RWPE2 (cell line): ENCODE data around the gene FRAT2.
"Not testable (repeated sequence)": the region's sequence is repeated elsewhere in the genome, so short reads cannot be mapped to it uniquely, and the experiment has no call there.

Source experiments
- ATAC-seq: fragments of 200-7000 bp; cut with Tn5 transposase; 3 replicates; pipeline ENCODE4 v1.9.1; 2021; ENCODE audit warnings: low read depth
- DNase-seq: peaks from one replicate; pipeline ENCODE4 v3.0.0-alpha.2; 2020; ENCODE audit warnings: low spot score
- H3K27ac ChIP-seq: fragments of 450-650 bp; 2 replicates; pipeline ENCODE4 v1.5.1; 2017; ENCODE audit warnings: mild to moderate bottlenecking; ENCODE audit not compliant: poor library complexity, severe bottlenecking
- H3K27me3 ChIP-seq: fragments of 250-450 bp; sonication (Bioruptor Pico); 2 replicates; pipeline ENCODE4 v1.5.1; 2021; ENCODE audit warnings: mild to moderate bottlenecking, moderate library complexity; ENCODE audit not compliant: insufficient read depth, poor library complexity, severe bottlenecking
- H3K36me3 ChIP-seq: fragments of 250-450 bp; sonication (Bioruptor Pico); 2 replicates; pipeline ENCODE4 v1.5.1; 2020; ENCODE audit warnings: low read depth, mild to moderate bottlenecking, moderate library complexity
- H3K4me1 ChIP-seq: fragments of 250-450 bp; sonication (Bioruptor Pico); 2 replicates; pipeline ENCODE4 v1.5.1; 2021; ENCODE audit warnings: mild to moderate bottlenecking, moderate library complexity; ENCODE audit not compliant: insufficient read depth, poor library complexity, severe bottlenecking
- H3K4me3 ChIP-seq: fragments of 250-450 bp; sonication (Bioruptor Pico); 2 replicates; pipeline ENCODE4 v1.5.1; 2021; ENCODE audit warnings: mild to moderate bottlenecking, moderate library complexity; ENCODE audit not compliant: severe bottlenecking
- H3K9me3 ChIP-seq: fragments of 250-450 bp; sonication (Bioruptor Pico); 2 replicates; pipeline ENCODE4 v1.5.1; 2021; ENCODE audit warnings: mild to moderate bottlenecking, moderate library complexity; ENCODE audit not compliant: severe bottlenecking
- TF ChIP-seq, protein P1 (sequence below): fragments of 450-650 bp; IDR thresholded peaks from one replicate; pipeline ENCODE4 v1.5.1; 2017; ENCODE audit warnings: mild to moderate bottlenecking, moderate library complexity; ENCODE audit not compliant: poor library complexity, severe bottlenecking

Gene FRAT2

DNA sequence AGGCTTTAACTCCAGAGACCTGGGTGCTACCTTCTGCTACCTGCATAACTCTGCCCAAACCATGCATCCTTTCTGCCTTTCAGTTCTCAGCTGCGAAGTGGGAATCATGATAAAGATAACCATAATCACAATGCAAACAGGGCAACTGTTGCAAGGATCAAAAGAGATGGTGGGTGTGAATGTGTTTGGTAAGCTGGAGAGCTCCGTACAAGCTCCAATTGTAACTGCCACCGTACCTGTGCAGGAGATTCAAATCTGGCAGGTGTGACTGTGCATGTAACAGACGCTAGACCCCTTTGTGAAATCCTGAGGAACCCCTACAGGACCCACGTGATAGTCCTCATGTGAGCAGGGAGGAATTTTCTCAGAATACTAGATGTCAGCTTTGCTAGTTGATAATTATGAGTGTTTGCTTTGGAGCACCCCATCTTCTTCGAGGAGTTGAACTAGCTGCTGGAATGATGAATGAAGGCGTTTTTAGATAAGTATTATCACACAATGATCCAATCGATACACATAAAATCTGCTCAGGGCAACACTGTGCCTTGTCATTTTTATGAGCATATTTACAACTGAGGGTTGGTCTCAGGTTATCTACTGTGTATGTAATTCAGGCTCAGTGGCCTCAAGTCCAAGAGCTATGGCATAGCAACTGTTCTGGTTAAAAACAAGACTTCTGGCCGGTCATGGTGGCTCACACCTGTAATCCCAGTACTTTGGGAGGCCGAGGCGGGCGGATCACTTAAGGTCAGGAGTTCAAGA lies 15.4 kb upstream of the FRAT2 start:
- Histone ChIP-seq H3K9me3 (no peaks in the 10 kb centered on the region), H3K27me3 (no peaks in the 10 kb centered on the region), H3K4me1 (no peaks in the 10 kb centered on the region), H3K27ac (no peak overlapping the region), H3K4me3 (no peak overlapping the region), H3K36me3 (no peaks in the 10 kb centered on the region; the same call in 1 of the 2 replicates)
- ATAC-seq (no peak), DNase-seq (no peak)
- TF ChIP-seq, protein P1, sequence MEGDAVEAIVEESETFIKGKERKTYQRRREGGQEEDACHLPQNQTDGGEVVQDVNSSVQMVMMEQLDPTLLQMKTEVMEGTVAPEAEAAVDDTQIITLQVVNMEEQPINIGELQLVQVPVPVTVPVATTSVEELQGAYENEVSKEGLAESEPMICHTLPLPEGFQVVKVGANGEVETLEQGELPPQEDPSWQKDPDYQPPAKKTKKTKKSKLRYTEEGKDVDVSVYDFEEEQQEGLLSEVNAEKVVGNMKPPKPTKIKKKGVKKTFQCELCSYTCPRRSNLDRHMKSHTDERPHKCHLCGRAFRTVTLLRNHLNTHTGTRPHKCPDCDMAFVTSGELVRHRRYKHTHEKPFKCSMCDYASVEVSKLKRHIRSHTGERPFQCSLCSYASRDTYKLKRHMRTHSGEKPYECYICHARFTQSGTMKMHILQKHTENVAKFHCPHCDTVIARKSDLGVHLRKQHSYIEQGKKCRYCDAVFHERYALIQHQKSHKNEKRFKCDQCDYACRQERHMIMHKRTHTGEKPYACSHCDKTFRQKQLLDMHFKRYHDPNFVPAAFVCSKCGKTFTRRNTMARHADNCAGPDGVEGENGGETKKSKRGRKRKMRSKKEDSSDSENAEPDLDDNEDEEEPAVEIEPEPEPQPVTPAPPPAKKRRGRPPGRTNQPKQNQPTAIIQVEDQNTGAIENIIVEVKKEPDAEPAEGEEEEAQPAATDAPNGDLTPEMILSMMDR, result no peak

DNA sequence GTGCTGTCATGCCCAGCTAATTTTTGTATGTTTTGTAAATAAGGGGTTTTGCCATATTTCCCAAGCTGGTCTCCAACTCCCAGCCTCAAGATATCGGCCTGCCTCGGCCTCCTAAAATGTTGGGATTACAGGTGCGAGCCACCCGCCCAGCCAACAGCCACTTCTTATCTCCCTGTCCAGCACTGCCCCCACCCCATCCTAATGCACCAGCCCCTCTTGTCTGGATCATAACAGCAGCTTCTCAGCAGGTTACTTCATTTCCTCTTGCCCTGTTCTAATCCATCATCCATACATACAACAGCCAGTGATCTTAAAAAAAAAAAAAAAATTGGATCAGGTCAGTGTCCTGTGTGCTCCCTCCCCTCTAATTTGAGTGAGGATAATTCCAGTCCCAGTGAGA lies 12.8 kb upstream of the FRAT2 start:
- Histone ChIP-seq H3K9me3 (no peaks in the 10 kb centered on the region), H3K4me1 (no peaks in the 10 kb centered on the region), H3K27ac (no peak overlapping the region), H3K4me3 (no peak overlapping the region), H3K36me3 (no peaks in the 10 kb centered on the region), H3K27me3 (no peaks in the 10 kb centered on the region)
- ATAC-seq, result no peak
- TF ChIP-seq, protein P1, result no peak
- no peak for DNase-seq

DNA sequence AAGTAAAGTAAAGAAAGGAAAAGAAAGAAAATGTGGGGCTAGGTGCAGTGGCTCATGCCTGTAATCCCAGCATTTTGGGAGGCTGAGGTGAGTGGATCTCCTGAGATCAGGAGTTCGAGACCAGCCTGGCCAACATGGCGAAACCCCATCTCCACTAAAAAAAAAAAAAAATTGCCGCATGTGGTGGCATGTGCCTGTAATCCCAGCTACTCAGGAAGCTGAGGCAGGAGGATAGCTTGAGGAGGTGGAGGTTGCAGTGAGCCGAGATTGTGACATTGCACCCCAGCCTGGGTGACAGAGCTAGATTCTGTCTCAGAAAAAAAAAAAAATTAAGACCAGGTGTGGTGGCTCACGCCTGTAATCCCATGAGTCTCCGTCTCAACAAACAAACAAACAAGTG lies 9.1 kb upstream of the FRAT2 start:
- not testable (repeated sequence) for H3K27me3 ChIP-seq, H3K9me3 ChIP-seq, H3K4me1 ChIP-seq, H3K36me3 ChIP-seq, DNase-seq, H3K27ac ChIP-seq, H3K4me3 ChIP-seq, ATAC-seq

DNA sequence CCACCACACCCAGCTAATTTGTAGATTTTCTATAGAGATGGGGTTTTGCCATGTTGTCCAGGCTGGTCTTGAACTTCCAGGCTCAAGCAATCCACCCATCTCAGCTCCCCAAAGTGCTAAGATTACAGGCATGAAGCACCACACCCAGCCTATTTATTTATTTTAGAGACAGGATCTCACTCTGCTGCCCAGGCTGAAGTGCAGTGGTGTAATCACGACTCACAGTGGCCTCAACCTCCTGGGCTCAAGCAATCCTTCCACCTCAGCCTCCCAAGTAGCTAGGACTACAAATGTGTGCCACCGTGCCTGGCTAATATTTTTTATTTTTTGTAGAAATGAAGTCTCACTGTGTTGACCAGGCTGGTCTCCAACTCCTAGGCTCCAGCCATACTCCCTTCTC lies 6.9 kb upstream of the FRAT2 start:
- DNase-seq (no peak), ATAC-seq (no peak)
- Histone ChIP-seq H3K4me1 (peaks cover 7% of the 10 kb centered on the region), H3K36me3 (no peaks in the 10 kb centered on the region), H3K27me3 (no peaks in the 10 kb centered on the region), H3K27ac (no peak overlapping the region), H3K4me3 (no peak overlapping the region), H3K9me3 (no peaks in the 10 kb centered on the region)
- TF ChIP-seq, protein P1, result no peak

DNA sequence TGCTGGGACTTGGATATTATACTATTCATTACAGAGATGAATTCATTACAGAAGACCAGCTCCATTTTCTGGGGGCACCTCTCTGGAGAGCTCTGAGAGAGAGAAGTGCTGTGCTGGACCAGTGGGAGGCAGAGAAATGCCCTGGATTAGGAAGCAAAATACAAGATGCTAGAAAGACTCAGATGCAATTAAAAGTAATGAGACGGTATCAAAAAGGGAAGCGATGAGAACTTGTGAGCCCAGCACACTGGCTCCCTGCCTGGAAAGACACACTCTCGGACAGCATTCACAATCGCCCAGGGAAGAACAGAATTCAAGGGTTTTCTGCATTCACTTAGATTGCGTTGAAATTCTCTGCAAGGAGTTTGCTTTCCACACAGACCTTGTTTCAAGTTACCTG lies 3.5 kb upstream of the FRAT2 start:
- TF ChIP-seq, protein P1, result no peak
- H3K4me1 ChIP-seq, result peaks cover 12% of the 10 kb centered on the region
- no peaks in the 10 kb centered on the region for H3K9me3 ChIP-seq
- H3K27ac ChIP-seq, result no peak overlapping the region
- DNase-seq, result no peak
- no peaks in the 10 kb centered on the region for H3K27me3 ChIP-seq
- H3K36me3 ChIP-seq, result no peaks in the 10 kb centered on the region
- no peak for ATAC-seq
- H3K4me3 ChIP-seq, result no peak overlapping the region
